OCI-LY7 (cell line): ENCODE data around the gene MRPL19. TPM values are rescaled to one million over a fixed set of nuclear protein-coding genes. Genes with fewer than 3 reads are reported as not detected.
A peak's percentile ranks its signal among the peaks of the same experiment; 100 is the strongest.

ENCODE experiments used
- BruUV-seq: library from RNA; stranded (reverse); fragments of 400-500 nt; replicated peaks from 2 replicates; lab custom pipeline; 2021; lab: Mats Ljungman, UMichigan
- CTCF ChIA-PET: fragments of 300-600 bp; sonication (Branson Sonifier 250); formaldehyde crosslinking; loops from one replicate; lab custom pipeline; 2022; ENCODE audit warnings: antibody characterized with exemption; ENCODE audit not compliant: unreplicated experiment; lab: Charles Lee
- POLR2A ChIA-PET: fragments of 300-600 bp; sonication (Branson Sonifier 250); formaldehyde crosslinking; loops from one replicate; lab custom pipeline; 2022; ENCODE audit warnings: antibody characterized with exemption; lab: Charles Lee
- DNase-seq: peaks from one replicate; pipeline ENCODE4 v3.0.0-alpha.2; 2015; ENCODE audit warnings: low spot score
- H2AFZ ChIP-seq: fragments of 200-600 bp; sonication (generic), shearing (Covaris generic); 2 replicates; pipeline ENCODE4 v1.6.1; 2014; ENCODE audit warnings: mild to moderate bottlenecking, antibody characterized with exemption, low read length, moderate library complexity
- H3K27ac ChIP-seq: fragments of 200-600 bp; sonication (generic); 2 replicates; pipeline ENCODE4 v1.5.1; 2014; ENCODE audit warnings: mixed run types, low read depth, mild to moderate bottlenecking, moderate library complexity, low read length, inconsistent platforms; ENCODE audit not compliant: poor library complexity, severe bottlenecking
- H3K36me3 ChIP-seq: fragments of 200-600 bp; sonication (generic); 2 replicates; pipeline ENCODE4 v1.6.1; 2014; ENCODE audit warnings: mild to moderate bottlenecking, antibody characterized with exemption, low read length, moderate library complexity, mixed read lengths; ENCODE audit not compliant: insufficient read depth
- H3K4me1 ChIP-seq: fragments of 200-600 bp; sonication (generic); 2 replicates; pipeline ENCODE4 v1.5.1; 2014; ENCODE audit warnings: mild to moderate bottlenecking, low read length; ENCODE audit not compliant: insufficient read depth, poor library complexity, severe bottlenecking
- H3K4me2 ChIP-seq: fragments of 200-600 bp; sonication (generic); 2 replicates; pipeline ENCODE4 v1.6.1; 2014; ENCODE audit warnings: mild to moderate bottlenecking, low read length
- H3K4me3 ChIP-seq: fragments of 200-600 bp; sonication (generic); 2 replicates; pipeline ENCODE4 v1.5.1; 2014; ENCODE audit warnings: mild to moderate bottlenecking, low read depth, low read length; ENCODE audit not compliant: poor library complexity, severe bottlenecking
- H3K79me2 ChIP-seq: fragments of 200-600 bp; sonication (generic); 2 replicates; pipeline ENCODE4 v1.6.1; 2016; ENCODE audit warnings: low read depth, mild to moderate bottlenecking, low read length, moderate library complexity, mixed read lengths; ENCODE audit not compliant: insufficient read depth
- H3K9me2 ChIP-seq: fragments of 200-600 bp; sonication (generic); 2 replicates; pipeline ENCODE4 v1.6.1; 2016; ENCODE audit warnings: mild to moderate bottlenecking, low read length, mixed read lengths; ENCODE audit not compliant: insufficient read depth
- H3K9me3 ChIP-seq: fragments of 200-600 bp; sonication (generic); 2 replicates; pipeline ENCODE4 v1.6.1; 2014; ENCODE audit warnings: mild to moderate bottlenecking, mixed run types, low read length, mixed read lengths
- H4K20me1 ChIP-seq: fragments of 200-600 bp; sonication (generic); 2 replicates; pipeline ENCODE4 v1.6.1; 2014; ENCODE audit warnings: mild to moderate bottlenecking, antibody characterized with exemption, low read length, moderate library complexity, mixed read lengths; ENCODE audit not compliant: insufficient read depth
- CTCF ChIP-seq: fragments of 200-600 bp; sonication (generic); conservative IDR thresholded peaks from 2 replicates; pipeline ENCODE4 v1.5.1; 2014; ENCODE audit warnings: mild to moderate bottlenecking, antibody characterized with exemption, low read length, moderate library complexity, mixed read lengths
- EZH2phosphoT487 ChIP-seq: fragments of 200-600 bp; sonication (generic); IDR thresholded peaks from 2 replicates; pipeline ENCODE4 v1.6.1; 2018; ENCODE audit warnings: low read depth, borderline replicate concordance, mild to moderate bottlenecking, mixed run types, antibody characterized with exemption, low read length, moderate library complexity, mixed read lengths
- intact Hi-C: fragments of 100-400 bp; cut with micrococcal nuclease; formaldehyde crosslinking; loops from one replicate; pipeline ENCODE4 v1.10.0; 2022; ENCODE audit not compliant: unreplicated experiment
- total RNA-seq, 2 experiments: library from RNA; depleted of rRNA in 1 of 2; stranded (reverse); fragments of >200 nt in 1 of 2; shearing (Covaris generic) in 1 of 2; gene quantifications; 2 replicates each; pipeline ENCODE4 v1.2.3, GENCODE V29; 2014 to 2022

Gene MRPL19
- total RNA-seq, 2 experiments from 2014 or later = 42.6 to 52.7 TPM

- no peak overlapping the region for H2AFZ ChIP-seq
- H3K4me3 ChIP-seq = peak overlapping the region; percentile 72
- BruUV-seq = no TSS peak
- H3K4me2 ChIP-seq = peak overlapping the region; percentile 99
- DNase-seq = peak; percentile 30
- no peaks in the 10 kb centered on the region for H3K9me2 ChIP-seq
- peak overlapping the region; percentile 83 for H3K27ac ChIP-seq
- intact Hi-C loops = no loop called here
- H3K36me3 ChIP-seq = peaks cover 17% of the 10 kb centered on the region
- peaks cover 21% of the 10 kb centered on the region for H3K4me1 ChIP-seq
- H4K20me1 ChIP-seq = no peaks in the 10 kb centered on the region
- TF ChIP-seq CTCF = no peak
- TF ChIP-seq EZH2phosphoT487 = no peak
- POLR2A ChIA-PET = interaction anchor here (1.2 to 2.0 kb wide), 3 partner anchors 10 to 63 kb away, joined by 4 to 10 read pairs (median 7); partner anchors contain the start of gene MRPL19
- no peaks in the 10 kb centered on the region for H3K9me3 ChIP-seq
- CTCF ChIA-PET = no interaction called here
- peaks cover 34% of the 10 kb centered on the region; the same call in 1 of the 2 replicates for H3K79me2 ChIP-seq
Observed at GRCh38 chr2:75709297-75709696, 62.7 kb downstream of the MRPL19 start.

- H4K20me1 ChIP-seq = no peaks in the 10 kb centered on the region
- CTCF ChIA-PET = no interaction called here
Observed at GRCh38 chr2:75710220-75710576, 63.6 kb downstream of the MRPL19 start.

More at GRCh38 chr2:75710220-75710576, 63.6 kb downstream of the MRPL19 start:
- peak overlapping the region; percentile 99 for H3K4me2 ChIP-seq
- H3K4me1 ChIP-seq = peaks cover 21% of the 10 kb centered on the region
- no peaks in the 10 kb centered on the region for H3K9me3 ChIP-seq
- H3K4me3 ChIP-seq = peak overlapping the region; percentile 72
- H2AFZ ChIP-seq = peak overlapping the region; percentile 100
- BruUV-seq = TSS peak; percentile 73
- intact Hi-C loops = loop anchor here (2.0 kb wide), 1 partner anchor 63 kb away; the partner anchor contains the start of gene MRPL19
- H3K79me2 ChIP-seq = peaks cover 34% of the 10 kb centered on the region; the same call in 1 of the 2 replicates
- POLR2A ChIA-PET = interaction anchor here (1.2 to 2.2 kb wide), 5 partner anchors 11 to 63 kb away, joined by 4 to 10 read pairs (median 7); partner anchors contain the start of gene MRPL19
- H3K27ac ChIP-seq = peak overlapping the region; percentile 83
- no peak for DNase-seq
- no peaks in the 10 kb centered on the region for H3K9me2 ChIP-seq
- TF ChIP-seq EZH2phosphoT487 = no peak
- no peak for TF ChIP-seq CTCF
- peaks cover 8% of the 10 kb centered on the region for H3K36me3 ChIP-seq
